ENCODE measurements around the gene KLK2.
"Not testable (repeated sequence)": the region's sequence is repeated elsewhere in the genome, so short reads cannot be mapped to it uniquely, and the experiment has no call there.

KLK2 gene

DNA sequence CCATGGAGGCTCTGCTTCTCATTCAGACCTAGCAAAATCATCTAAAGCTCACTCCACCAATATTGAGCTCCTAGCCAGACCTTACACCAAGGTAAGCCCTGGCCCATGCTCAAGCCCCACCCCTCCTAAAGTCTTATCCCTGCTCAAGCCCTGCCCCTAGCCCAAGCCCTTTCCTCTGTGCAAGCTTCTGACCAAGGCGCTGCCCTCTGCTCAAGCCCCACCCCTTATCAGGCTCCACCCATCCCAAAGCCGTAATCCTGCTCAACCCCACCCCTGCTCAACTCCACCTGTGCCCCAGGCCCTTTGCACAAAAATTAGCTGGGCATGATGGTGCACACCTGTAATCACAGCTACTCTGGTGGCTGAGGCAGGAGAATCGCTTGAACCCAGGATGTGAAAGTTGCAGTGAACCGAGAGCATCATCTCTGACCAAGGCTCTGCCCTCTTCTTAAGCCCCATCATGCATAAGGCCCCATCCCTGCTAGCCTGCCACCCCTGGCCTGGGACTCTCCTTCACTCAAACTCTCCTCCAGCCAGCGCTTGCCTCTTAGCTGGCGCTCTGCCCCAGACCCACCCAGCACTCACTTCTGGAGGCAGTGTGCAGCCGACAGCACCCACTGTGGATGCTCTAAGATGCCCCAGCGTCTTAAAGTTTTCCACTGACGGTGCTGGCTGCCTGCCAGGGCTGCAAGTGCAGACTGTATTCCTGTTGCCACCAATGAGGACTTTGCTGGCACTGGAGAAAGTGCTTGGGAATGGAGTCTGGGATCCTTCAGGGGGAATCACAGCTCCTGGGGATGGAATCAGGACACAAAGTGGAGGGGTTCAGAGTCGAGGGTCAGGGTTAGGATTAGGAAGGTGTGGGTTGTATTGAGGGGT is 21.5 kb downstream of the KLK2 start:
- H3K9me3 Mint-ChIP-seq = peaks cover 18% of the 10 kb centered on the region
- H3K4me3 Mint-ChIP-seq = no peak overlapping the region
- peaks cover 24% of the 10 kb centered on the region for H3K27me3 Mint-ChIP-seq
- H3K4me1 Mint-ChIP-seq = no peaks in the 10 kb centered on the region
- no peaks in the 10 kb centered on the region for H3K36me3 Mint-ChIP-seq
- CTCF ChIA-PET = no interaction called here
- DNase-seq = no peak
- H3K27ac Mint-ChIP-seq = no peak overlapping the region

DNA sequence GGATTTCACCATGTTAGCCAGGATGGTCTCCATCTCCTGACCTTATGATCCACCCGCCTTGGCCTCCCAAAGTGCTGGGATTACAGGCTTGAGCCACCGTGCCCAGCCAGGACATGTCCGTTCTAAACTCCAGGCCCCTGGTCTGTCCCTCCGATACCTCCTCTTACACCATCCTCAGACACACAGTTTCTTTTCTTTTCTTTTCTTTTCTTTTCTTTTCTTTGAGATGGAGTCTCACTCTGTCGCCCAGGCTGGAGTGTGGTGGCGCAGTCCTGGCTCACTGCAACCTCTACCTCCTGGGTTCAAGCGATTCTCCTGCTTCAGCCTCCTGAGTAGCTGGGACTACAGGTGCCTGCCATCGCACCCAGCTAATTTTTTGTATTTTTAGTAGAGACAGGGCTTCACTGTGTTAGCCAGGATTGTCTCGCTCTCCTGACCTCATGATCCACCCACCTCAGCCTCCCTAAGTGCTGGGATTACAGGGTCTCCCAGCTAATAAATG is 22.9 kb downstream of the KLK2 start:
- H3K36me3 Mint-ChIP-seq, H3K4me1 Mint-ChIP-seq, H3K4me3 Mint-ChIP-seq, DNase-seq, H3K27ac Mint-ChIP-seq, CTCF ChIA-PET: not testable (repeated sequence)
- Mint-ChIP-seq H3K9me3 (peaks cover 18% of the 10 kb centered on the region), H3K27me3 (peaks cover 29% of the 10 kb centered on the region)

GRCh38 chr19:50896591-50897190 is 23.5 kb downstream of the KLK2 start:
- Mint-ChIP-seq H3K27me3 (peaks cover 29% of the 10 kb centered on the region), H3K4me3 (no peak overlapping the region), H3K27ac (peak overlapping the region; percentile 52), H3K4me1 (no peaks in the 10 kb centered on the region), H3K9me3 (peaks cover 18% of the 10 kb centered on the region), H3K36me3 (no peaks in the 10 kb centered on the region)
- CTCF ChIA-PET = no interaction called here
- no peak for DNase-seq

GRCh38 chr19:50897191-50897607 is 24.0 kb downstream of the KLK2 start:
- CTCF ChIA-PET = no interaction called here
- H3K36me3 Mint-ChIP-seq = no peaks in the 10 kb centered on the region
- no peak overlapping the region for H3K4me3 Mint-ChIP-seq
- peaks cover 18% of the 10 kb centered on the region for H3K9me3 Mint-ChIP-seq
- H3K4me1 Mint-ChIP-seq = no peaks in the 10 kb centered on the region
- H3K27ac Mint-ChIP-seq = peak overlapping the region; percentile 52
- DNase-seq = no peak
- peaks cover 29% of the 10 kb centered on the region for H3K27me3 Mint-ChIP-seq

DNA sequence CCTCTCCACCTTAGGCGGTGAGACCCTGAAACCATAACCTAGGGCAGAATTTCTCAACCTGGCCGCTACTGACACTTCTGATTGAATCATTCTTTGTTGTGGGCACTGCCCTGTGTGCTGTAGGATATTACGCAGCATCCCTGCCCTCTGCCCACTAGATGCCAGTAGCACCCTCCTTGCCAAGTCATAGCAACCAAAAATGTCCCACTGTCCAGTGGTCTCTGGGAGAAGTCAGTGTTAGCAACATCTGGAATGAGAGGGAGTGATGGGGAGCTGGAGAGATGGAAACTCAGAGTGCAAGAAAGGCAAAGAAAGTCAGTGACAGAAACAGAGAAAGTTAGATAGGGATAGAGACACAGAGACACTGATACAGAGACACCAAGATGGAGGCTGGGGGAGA is 24.4 kb downstream of the KLK2 start:
- no peaks in the 10 kb centered on the region for H3K36me3 Mint-ChIP-seq
- no peak for DNase-seq

GRCh38 chr19:50898018-50898417 is 24.8 kb downstream of the KLK2 start:
- Mint-ChIP-seq H3K27me3 (peaks cover 28% of the 10 kb centered on the region), H3K36me3 (no peaks in the 10 kb centered on the region), H3K27ac (no peak overlapping the region), H3K9me3 (peaks cover 18% of the 10 kb centered on the region), H3K4me1 (no peaks in the 10 kb centered on the region), H3K4me3 (no peak overlapping the region)
- DNase-seq = no peak
- CTCF ChIA-PET = no interaction called here

More for the DNA sequence above, 24.4 kb downstream of the KLK2 start:
- Mint-ChIP-seq H3K27me3 (peaks cover 25% of the 10 kb centered on the region), H3K4me3 (no peak overlapping the region), H3K9me3 (peaks cover 18% of the 10 kb centered on the region), H3K27ac (no peak overlapping the region), H3K4me1 (no peaks in the 10 kb centered on the region)
- CTCF ChIA-PET = no interaction called here

DNA sequence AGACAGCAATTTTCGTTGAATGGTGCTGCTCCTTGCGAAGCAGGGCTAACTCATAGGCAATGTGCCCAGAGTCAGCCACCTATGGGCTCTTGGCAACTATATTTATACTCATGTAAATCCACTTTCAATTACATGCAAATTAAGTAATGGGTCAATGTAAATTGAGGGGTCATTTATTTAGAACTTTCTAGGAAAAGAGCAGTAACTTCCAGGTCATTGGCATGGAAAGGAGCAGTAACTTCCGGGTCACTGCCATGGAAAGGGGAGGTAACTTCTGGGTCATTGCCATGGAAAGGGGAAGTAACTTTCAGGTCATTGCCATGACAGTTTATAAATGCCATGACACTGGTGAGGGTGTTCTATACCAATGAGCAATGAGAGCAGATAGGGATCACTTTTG is 26.3 kb downstream of the KLK2 start:
- no peak for DNase-seq
- Mint-ChIP-seq H3K36me3 (no peaks in the 10 kb centered on the region), H3K27me3 (peaks cover 25% of the 10 kb centered on the region), H3K4me3 (no peak overlapping the region), H3K9me3 (peaks cover 10% of the 10 kb centered on the region), H3K27ac (no peak overlapping the region), H3K4me1 (no peaks in the 10 kb centered on the region)
- CTCF ChIA-PET = no interaction called here

DNA sequence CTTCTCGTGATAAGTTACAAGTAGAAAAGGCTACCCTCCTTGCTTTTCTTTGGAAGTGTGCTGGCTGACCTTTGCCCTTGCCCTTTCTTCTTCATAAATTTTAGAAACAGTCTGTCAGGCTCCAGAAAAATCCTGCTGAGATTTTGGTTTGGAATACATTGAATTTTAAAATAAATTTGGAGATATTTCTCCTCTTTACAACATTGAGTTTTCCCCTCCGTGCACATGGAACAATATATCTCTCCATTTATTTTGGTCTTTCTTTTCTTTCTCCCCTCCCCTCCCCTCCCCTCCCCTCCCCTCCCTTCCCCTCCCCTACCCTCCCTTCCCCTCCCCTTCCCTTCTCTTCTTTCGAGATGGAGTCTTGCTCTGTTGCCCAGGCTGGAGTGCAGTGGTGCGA is 29.4 kb downstream of the KLK2 start:
- H3K4me3 Mint-ChIP-seq = no peak overlapping the region
- CTCF ChIA-PET = no interaction called here
- no peaks in the 10 kb centered on the region for H3K4me1 Mint-ChIP-seq
- peaks cover 31% of the 10 kb centered on the region for H3K27me3 Mint-ChIP-seq
- no peaks in the 10 kb centered on the region for H3K36me3 Mint-ChIP-seq
- DNase-seq = no peak
- H3K9me3 Mint-ChIP-seq = no peaks in the 10 kb centered on the region
- no peak overlapping the region for H3K27ac Mint-ChIP-seq

DNA sequence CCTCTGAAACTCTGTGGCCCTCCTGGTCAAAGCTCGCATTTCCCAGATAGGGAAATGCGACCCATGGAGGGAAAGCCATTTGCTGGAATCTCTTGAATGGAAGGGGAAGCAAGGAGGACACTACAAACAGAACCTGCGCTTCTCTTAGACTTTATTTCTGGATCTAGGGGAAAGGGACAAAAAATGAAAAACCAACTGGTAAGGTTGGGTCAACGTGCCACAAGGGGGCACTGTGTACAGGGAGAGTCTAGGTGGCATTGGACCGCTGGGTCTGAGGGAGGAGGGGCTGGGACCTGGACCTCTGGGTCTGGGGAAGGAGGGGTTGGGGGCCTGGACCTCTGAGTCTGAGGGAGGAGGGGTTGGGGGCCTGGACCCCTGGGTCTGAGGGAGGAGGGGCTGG is 33.0 kb downstream of the KLK2 start:
- peaks cover 3% of the 10 kb centered on the region for H3K4me1 Mint-ChIP-seq
- peaks cover 18% of the 10 kb centered on the region for H3K27me3 Mint-ChIP-seq
- H3K27ac Mint-ChIP-seq = no peak overlapping the region
- CTCF ChIA-PET = interaction anchor here (0.7 to 1.5 kb wide), 3 partner anchors 16 to 281 kb away, joined by 3 to 10 read pairs (median 3); no protein-coding TSS in a partner anchor
- no peaks in the 10 kb centered on the region for H3K9me3 Mint-ChIP-seq
- H3K36me3 Mint-ChIP-seq = no peaks in the 10 kb centered on the region
- no peak overlapping the region for H3K4me3 Mint-ChIP-seq
- DNase-seq = peak; percentile 54

DNA sequence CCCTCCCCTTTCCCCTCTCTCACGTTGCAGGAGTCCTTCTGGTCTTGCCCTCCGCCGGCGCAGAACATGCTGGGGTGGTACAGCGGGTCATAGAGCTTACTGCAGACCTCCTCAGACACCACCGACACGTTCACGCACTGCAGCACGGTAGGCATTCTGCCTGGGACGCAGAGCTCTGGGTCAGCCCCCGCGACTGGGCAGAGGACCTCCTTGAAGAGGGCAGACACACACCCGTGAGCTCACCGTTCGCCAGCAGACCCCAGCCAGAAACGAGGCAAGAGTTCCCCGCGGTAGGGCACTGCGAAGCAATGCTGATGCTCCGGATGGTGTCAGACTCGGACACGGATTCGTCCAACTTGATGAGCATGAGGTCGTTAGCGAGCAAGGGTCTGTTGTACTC is 35.1 kb downstream of the KLK2 start:
- no peaks in the 10 kb centered on the region for H3K9me3 Mint-ChIP-seq
- H3K4me1 Mint-ChIP-seq = peaks cover 3% of the 10 kb centered on the region
- H3K36me3 Mint-ChIP-seq = no peaks in the 10 kb centered on the region
- H3K27ac Mint-ChIP-seq = no peak overlapping the region
- no peak for DNase-seq
- H3K27me3 Mint-ChIP-seq = peaks cover 14% of the 10 kb centered on the region
- H3K4me3 Mint-ChIP-seq = no peak overlapping the region
- CTCF ChIA-PET = interaction anchor here (1.4 kb wide), 1 partner anchor 14 kb away, joined by 7 read pairs; no protein-coding TSS in a partner anchor

- no peak overlapping the region for H3K4me3 Mint-ChIP-seq
- DNase-seq = peak; percentile 46
- H3K36me3 Mint-ChIP-seq = no peaks in the 10 kb centered on the region
- H3K9me3 Mint-ChIP-seq = no peaks in the 10 kb centered on the region
- H3K4me1 Mint-ChIP-seq = peaks cover 3% of the 10 kb centered on the region
- CTCF ChIA-PET = interaction anchor here (1.4 kb wide), 1 partner anchor 13 kb away, joined by 7 read pairs; no protein-coding TSS in a partner anchor
- H3K27me3 Mint-ChIP-seq = peaks cover 14% of the 10 kb centered on the region
- no peak overlapping the region for H3K27ac Mint-ChIP-seq
Measured at GRCh38 chr19:50909240-50910070, 36.2 kb downstream of the KLK2 start.

GRCh38 chr19:50910722-50911121 is 37.5 kb downstream of the KLK2 start:
- no peak for DNase-seq
- H3K4me3 Mint-ChIP-seq = no peak overlapping the region
- CTCF ChIA-PET = interaction anchor here (1.9 kb wide), 1 partner anchor 11 kb away, joined by 8 read pairs; no protein-coding TSS in a partner anchor
- no peaks in the 10 kb centered on the region for H3K36me3 Mint-ChIP-seq
- H3K9me3 Mint-ChIP-seq = no peaks in the 10 kb centered on the region
- H3K4me1 Mint-ChIP-seq = peaks cover 3% of the 10 kb centered on the region
- H3K27ac Mint-ChIP-seq = no peak overlapping the region
- H3K27me3 Mint-ChIP-seq = peaks cover 14% of the 10 kb centered on the region

GRCh38 chr19:50911206-50912101 is 38.2 kb downstream of the KLK2 start, which contains the start of gene KLK4:
Gene KLK4, minus strand, starts transcription at chr19:50911395. Its CDS starts 657 bp downstream, at chr19:50910738.
- no peak for DNase-seq
- no peaks in the 10 kb centered on the region for H3K9me3 Mint-ChIP-seq
- CTCF ChIA-PET = interaction anchor here (1.9 kb wide), 1 partner anchor 11 kb away, joined by 8 read pairs; no protein-coding TSS in a partner anchor
- no peak within 1 kb of the TSS for H3K27ac Mint-ChIP-seq
- peaks cover 3% of the 10 kb centered on the region for H3K4me1 Mint-ChIP-seq
- peaks cover 9% of the 10 kb centered on the region for H3K27me3 Mint-ChIP-seq
- no peaks in the 10 kb centered on the region for H3K36me3 Mint-ChIP-seq
- H3K4me3 Mint-ChIP-seq = no peak within 1 kb of the TSS

Data from activated naive CD4-positive, alpha-beta T cell treated with anti-CD3 and anti-CD28 coated beads, Interleukin-2, amount 10 ng/mL, durations not matched to agents 7 days and 5 days (primary cell).